Epithelial cell of esophagus (primary cell): ENCODE measurements around the gene HYAL4.
"Not testable (repeated sequence)": the region's sequence is repeated elsewhere in the genome, so short reads cannot be mapped to it uniquely, and the experiment has no call there.

Experiments
- DNase-seq: peaks from one replicate; pipeline ENCODE4 v3.0.0; 2010; ENCODE audit warnings: low read depth
- H3K4me3 ChIP-seq: 2 replicates; pipeline ENCODE4 v1.5.1; 2011; ENCODE audit warnings: mild to moderate bottlenecking, low read length, control low read depth
- TF ChIP-seq, protein P1 (sequence below): IDR thresholded peaks from 2 replicates; pipeline ENCODE4 v1.5.1; 2011; ENCODE audit warnings: low read depth, mild to moderate bottlenecking, low read length, control low read depth, inconsistent platforms; ENCODE audit not compliant: insufficient read depth; ENCODE audit errors: missing control alignments

Gene HYAL4

GRCh38 chr7:123823898-123824753 lies 20.8 kb upstream of the HYAL4 start:
- TF ChIP-seq, protein P1, sequence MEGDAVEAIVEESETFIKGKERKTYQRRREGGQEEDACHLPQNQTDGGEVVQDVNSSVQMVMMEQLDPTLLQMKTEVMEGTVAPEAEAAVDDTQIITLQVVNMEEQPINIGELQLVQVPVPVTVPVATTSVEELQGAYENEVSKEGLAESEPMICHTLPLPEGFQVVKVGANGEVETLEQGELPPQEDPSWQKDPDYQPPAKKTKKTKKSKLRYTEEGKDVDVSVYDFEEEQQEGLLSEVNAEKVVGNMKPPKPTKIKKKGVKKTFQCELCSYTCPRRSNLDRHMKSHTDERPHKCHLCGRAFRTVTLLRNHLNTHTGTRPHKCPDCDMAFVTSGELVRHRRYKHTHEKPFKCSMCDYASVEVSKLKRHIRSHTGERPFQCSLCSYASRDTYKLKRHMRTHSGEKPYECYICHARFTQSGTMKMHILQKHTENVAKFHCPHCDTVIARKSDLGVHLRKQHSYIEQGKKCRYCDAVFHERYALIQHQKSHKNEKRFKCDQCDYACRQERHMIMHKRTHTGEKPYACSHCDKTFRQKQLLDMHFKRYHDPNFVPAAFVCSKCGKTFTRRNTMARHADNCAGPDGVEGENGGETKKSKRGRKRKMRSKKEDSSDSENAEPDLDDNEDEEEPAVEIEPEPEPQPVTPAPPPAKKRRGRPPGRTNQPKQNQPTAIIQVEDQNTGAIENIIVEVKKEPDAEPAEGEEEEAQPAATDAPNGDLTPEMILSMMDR, result no peak
- DNase-seq, result no peak

DNA sequence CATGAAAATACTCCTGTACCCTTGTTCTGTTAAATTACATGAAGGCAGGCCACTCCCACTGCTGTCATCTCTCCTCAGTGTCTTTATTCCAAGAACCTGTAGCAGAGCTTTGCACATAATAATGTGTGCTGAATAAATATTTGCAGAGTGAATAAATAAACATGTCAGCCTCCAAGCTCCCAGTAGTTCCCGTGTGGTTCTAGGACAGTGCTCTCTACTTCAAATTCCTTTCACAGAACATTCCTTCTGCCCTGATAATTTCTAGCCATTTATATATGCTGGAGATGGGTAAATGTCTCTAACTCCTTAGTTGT lies 20.3 kb upstream of the HYAL4 start:
- H3K4me3 ChIP-seq, result no peak overlapping the region
- DNase-seq, result peak; percentile 16
- TF ChIP-seq, protein P1, result no peak

More at GRCh38 chr7:123823898-123824753, 20.8 kb upstream of the HYAL4 start:
- no peak overlapping the region for H3K4me3 ChIP-seq

- H3K4me3 ChIP-seq, result no peak overlapping the region
- TF ChIP-seq, protein P1, result no peak
- no peak for DNase-seq
Measured at GRCh38 chr7:123828805-123829204, 16.2 kb upstream of the HYAL4 start.

GRCh38 chr7:123836656-123837055 lies 8.3 kb upstream of the HYAL4 start:
- no peak overlapping the region for H3K4me3 ChIP-seq
- TF ChIP-seq, protein P1, result no peak
- DNase-seq, result no peak

DNA sequence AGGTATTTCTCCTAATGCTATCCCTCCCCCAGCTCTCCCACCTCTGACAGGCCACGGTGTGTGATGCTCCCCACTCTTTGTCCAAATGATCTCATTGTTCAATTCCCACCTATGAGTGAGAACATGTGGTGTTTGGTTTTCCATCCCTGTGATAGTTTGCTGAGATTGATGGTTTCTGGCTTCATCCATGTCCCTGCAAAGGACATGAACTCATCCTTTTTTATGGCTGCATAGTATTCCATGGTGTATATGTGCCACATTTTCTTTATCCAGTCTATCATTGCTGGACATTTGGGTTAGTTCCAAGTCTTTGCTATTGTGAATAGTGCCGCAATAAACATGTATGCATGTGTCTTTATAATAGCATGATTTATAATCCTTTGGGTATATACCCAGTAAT lies 5.9 kb upstream of the HYAL4 start:
- not testable (repeated sequence) for DNase-seq, H3K4me3 ChIP-seq

GRCh38 chr7:123844142-123844541 lies 827 bp upstream of the HYAL4 start:
- not testable (repeated sequence) for H3K4me3 ChIP-seq, DNase-seq

- DNase-seq, result no peak
- TF ChIP-seq, protein P1, result no peak
- no peak overlapping the region for H3K4me3 ChIP-seq
Measured at GRCh38 chr7:123845823-123846216, 851 bp downstream of the HYAL4 start.

DNA sequence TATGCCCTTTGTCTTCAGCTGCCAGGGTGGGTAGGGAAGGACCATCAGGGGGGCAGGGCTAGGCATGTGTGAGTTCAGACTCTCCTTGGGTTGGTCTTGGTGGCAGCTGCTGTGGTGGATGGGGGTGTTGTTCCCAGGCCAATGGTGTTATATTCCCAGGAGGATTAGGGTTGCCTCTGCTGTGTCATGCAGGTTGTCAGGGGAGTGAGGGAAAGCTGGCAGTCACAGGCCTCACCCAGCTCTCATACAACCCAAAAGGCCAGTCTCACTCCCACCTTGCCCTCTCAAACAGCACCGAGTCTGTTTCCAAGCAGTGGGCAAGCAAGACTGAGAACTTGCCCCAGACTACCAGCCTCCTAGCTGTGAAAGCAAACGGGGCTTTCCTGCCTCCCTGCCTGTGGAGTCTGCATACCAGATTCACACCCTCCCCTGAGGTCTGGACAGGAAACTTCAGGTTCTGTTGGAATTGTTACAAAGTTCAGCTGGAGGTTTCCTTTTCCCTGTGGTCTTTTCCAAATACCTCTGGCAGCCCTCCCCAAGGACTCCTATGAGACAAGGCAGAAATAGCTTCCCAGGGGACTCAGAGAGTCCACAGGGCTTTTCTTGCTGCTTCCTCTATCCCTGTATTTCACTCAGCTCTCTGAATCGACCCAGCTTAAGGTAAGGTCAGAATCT lies 1.4 kb downstream of the HYAL4 start:
- DNase-seq, result peak; percentile 75
- TF ChIP-seq, protein P1, result no peak
- H3K4me3 ChIP-seq, result no peak overlapping the region
